GM21367 (cell line): ENCODE measurements around the gene ARAP1.
A peak's percentile ranks its signal among the peaks of the same experiment; 100 is the strongest.
"Not testable (repeated sequence)": the region's sequence is repeated elsewhere in the genome, so short reads cannot be mapped to it uniquely, and the experiment has no call there.

Experiments used
- ATAC-seq: cut with Tn5 transposase; IDR thresholded peaks from one replicate; pipeline ENCODE4 v1.9.1; 2021; ENCODE audit not compliant: unreplicated experiment

The ARAP1 gene

GRCh38 chr11:72752088-72752914 lies at the start of gene ARAP1:
Gene ARAP1, minus strand, starts transcription at chr11:72752408. Its CDS starts 25,280 bp downstream, at chr11:72727128.
- no peak for ATAC-seq

GRCh38 chr11:72799441-72799840 lies 47.2 kb upstream of the ARAP1 start:
- no peak for ATAC-seq

- no peak for ATAC-seq
These were observed 46.2 kb upstream of the ARAP1 start for GRCh38 chr11:72798361-72798760.

GRCh38 chr11:72793425-72794367 lies 41.5 kb upstream of the ARAP1 start, which contains the start of gene STARD10:
Gene STARD10, minus strand, starts transcription at chr11:72794047. Its CDS starts 12,866 bp downstream, at chr11:72781181.
- ATAC-seq, result peak; percentile 70

GRCh38 chr11:72793076-72793424 lies 40.8 kb upstream of the ARAP1 start:
- no peak for ATAC-seq

- no peak for ATAC-seq
These were observed 40.3 kb upstream of the ARAP1 start for GRCh38 chr11:72792437-72793021.

- ATAC-seq, result not testable (repeated sequence)
These were observed 39.0 kb upstream of the ARAP1 start for GRCh38 chr11:72791228-72791627.

- ATAC-seq, result no peak
These were observed 37.4 kb upstream of the ARAP1 start for GRCh38 chr11:72789493-72790131.

GRCh38 chr11:72788241-72788640 lies 36.0 kb upstream of the ARAP1 start:
- ATAC-seq, result no peak

GRCh38 chr11:72787216-72788104 lies 35.3 kb upstream of the ARAP1 start:
- ATAC-seq, result no peak

GRCh38 chr11:72786305-72787215 lies 34.4 kb upstream of the ARAP1 start:
- ATAC-seq, result no peak

- ATAC-seq, result no peak
These were observed 32.5 kb upstream of the ARAP1 start for GRCh38 chr11:72784662-72785061.

GRCh38 chr11:72783144-72783905 lies 31.1 kb upstream of the ARAP1 start:
- no peak for ATAC-seq

- ATAC-seq, result no peak
These were observed 30.1 kb upstream of the ARAP1 start for GRCh38 chr11:72782081-72782920.

GRCh38 chr11:72781313-72782080 lies 29.3 kb upstream of the ARAP1 start:
- no peak for ATAC-seq

- ATAC-seq, result no peak
These were observed 28.8 kb upstream of the ARAP1 start for GRCh38 chr11:72781063-72781312.
